Measurements from ENCODE around the gene OAS2. TPM values are rescaled to one million over a fixed set of nuclear protein-coding genes. Genes with fewer than 3 reads are reported as not detected.
A peak's percentile ranks its signal among the peaks of the same experiment; 100 is the strongest.

Gene OAS2, protein sequence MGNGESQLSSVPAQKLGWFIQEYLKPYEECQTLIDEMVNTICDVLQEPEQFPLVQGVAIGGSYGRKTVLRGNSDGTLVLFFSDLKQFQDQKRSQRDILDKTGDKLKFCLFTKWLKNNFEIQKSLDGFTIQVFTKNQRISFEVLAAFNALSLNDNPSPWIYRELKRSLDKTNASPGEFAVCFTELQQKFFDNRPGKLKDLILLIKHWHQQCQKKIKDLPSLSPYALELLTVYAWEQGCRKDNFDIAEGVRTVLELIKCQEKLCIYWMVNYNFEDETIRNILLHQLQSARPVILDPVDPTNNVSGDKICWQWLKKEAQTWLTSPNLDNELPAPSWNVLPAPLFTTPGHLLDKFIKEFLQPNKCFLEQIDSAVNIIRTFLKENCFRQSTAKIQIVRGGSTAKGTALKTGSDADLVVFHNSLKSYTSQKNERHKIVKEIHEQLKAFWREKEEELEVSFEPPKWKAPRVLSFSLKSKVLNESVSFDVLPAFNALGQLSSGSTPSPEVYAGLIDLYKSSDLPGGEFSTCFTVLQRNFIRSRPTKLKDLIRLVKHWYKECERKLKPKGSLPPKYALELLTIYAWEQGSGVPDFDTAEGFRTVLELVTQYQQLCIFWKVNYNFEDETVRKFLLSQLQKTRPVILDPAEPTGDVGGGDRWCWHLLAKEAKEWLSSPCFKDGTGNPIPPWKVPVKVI
- total RNA-seq, result 1 to 10 TPM; 1.7 to 5.2 (median 2.5) TPM

GRCh38 chr12:112978163-112979040 lies at the start of gene OAS2:
OAS2 (plus strand) TSS chr12:112978519; CDS start chr12:112978609, 90 bp downstream.
- TF ChIP-seq, protein P1, sequence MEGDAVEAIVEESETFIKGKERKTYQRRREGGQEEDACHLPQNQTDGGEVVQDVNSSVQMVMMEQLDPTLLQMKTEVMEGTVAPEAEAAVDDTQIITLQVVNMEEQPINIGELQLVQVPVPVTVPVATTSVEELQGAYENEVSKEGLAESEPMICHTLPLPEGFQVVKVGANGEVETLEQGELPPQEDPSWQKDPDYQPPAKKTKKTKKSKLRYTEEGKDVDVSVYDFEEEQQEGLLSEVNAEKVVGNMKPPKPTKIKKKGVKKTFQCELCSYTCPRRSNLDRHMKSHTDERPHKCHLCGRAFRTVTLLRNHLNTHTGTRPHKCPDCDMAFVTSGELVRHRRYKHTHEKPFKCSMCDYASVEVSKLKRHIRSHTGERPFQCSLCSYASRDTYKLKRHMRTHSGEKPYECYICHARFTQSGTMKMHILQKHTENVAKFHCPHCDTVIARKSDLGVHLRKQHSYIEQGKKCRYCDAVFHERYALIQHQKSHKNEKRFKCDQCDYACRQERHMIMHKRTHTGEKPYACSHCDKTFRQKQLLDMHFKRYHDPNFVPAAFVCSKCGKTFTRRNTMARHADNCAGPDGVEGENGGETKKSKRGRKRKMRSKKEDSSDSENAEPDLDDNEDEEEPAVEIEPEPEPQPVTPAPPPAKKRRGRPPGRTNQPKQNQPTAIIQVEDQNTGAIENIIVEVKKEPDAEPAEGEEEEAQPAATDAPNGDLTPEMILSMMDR (IDR thresholded peaks at IDR 0.05 in 4 of 5, conservative IDR thresholded peaks at IDR 0.05 in 1 of 5), result no peak
- TF ChIP-seq POLR2A (IDR thresholded peaks at IDR 0.05), result peak; percentile 11 to 39
- ATAC-seq (peak; percentile 83 to 86), DNase-seq (peak; percentile 26 to 46)
- Histone ChIP-seq H3K4me3 (peak within 1 kb of the TSS; percentile 47 to 61 (median 56)), H3K9me3 (no peaks in the 10 kb centered on the region), H3K36me3 (no peaks in the 10 kb centered on the region), H3K27ac (peak within 1 kb of the TSS; percentile 61 to 73 (median 69)), H3K4me1 (no peaks in the 10 kb centered on the region), H3K27me3 (no peaks in the 10 kb centered on the region)
- intact Hi-C loops (cut with DNase I; ENCODE audit: low total_unique reads) (no loop called here), in situ Hi-C loops (cut with MboI; ENCODE audit: low sequenced_read_pairs in 4 of 4) (no loop called here)

DNA sequence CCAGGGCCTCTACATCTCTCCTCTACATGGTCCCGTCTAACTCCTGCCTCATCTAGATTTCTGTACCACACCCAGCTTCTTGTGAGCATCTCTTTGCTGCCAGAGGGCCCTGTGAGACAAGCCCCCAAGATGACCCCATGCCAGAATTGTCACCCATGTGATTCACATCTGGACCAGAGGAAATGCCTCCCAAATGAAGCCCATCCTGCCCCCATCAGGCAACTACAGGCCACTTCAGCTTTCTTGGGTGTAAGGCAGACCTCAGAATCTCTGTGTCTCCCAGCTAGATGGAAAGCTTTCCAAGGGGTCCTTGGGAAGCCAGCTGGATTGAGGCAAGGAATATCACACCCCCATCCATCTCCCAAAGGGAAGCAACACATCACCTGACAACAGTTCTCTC lies 49.3 kb upstream of the OAS2 start:
- no peak overlapping the region for H3K4me3 ChIP-seq
- TF ChIP-seq, protein P1 (IDR thresholded peaks at IDR 0.05 in 4 of 5, conservative IDR thresholded peaks at IDR 0.05 in 1 of 5), result no peak
- no peak for TF ChIP-seq POLR2A (IDR thresholded peaks at IDR 0.05)
- H3K9me3 ChIP-seq, result no peaks in the 10 kb centered on the region
- no peaks in the 10 kb centered on the region for H3K27me3 ChIP-seq
- DNase-seq (no peak), ATAC-seq (no peak)
- no peaks in the 10 kb centered on the region for H3K36me3 ChIP-seq
- intact Hi-C loops (cut with DNase I; ENCODE audit: low total_unique reads) (no loop called here), in situ Hi-C loops (cut with MboI; ENCODE audit: low sequenced_read_pairs in 4 of 4) (no loop called here)
- H3K27ac ChIP-seq, result no peak overlapping the region
- H3K4me1 ChIP-seq, result no peaks in the 10 kb centered on the region

GRCh38 chr12:112929715-112930114 lies 48.6 kb upstream of the OAS2 start:
- Histone ChIP-seq H3K36me3 (no peaks in the 10 kb centered on the region), H3K4me3 (no peak overlapping the region), H3K4me1 (no peaks in the 10 kb centered on the region), H3K9me3 (no peaks in the 10 kb centered on the region), H3K27me3 (no peaks in the 10 kb centered on the region), H3K27ac (no peak overlapping the region)
- no peak for DNase-seq
- intact Hi-C loops (cut with DNase I; ENCODE audit: low total_unique reads) (no loop called here), in situ Hi-C loops (cut with MboI; ENCODE audit: low sequenced_read_pairs in 4 of 4) (no loop called here)
- ATAC-seq, result no peak
- TF ChIP-seq POLR2A (IDR thresholded peaks at IDR 0.05), result no peak
- TF ChIP-seq, protein P1 (IDR thresholded peaks at IDR 0.05 in 4 of 5, conservative IDR thresholded peaks at IDR 0.05 in 1 of 5), result no peak

GRCh38 chr12:112930350-112930749 lies 48.0 kb upstream of the OAS2 start:
- TF ChIP-seq POLR2A (IDR thresholded peaks at IDR 0.05), result no peak
- TF ChIP-seq, protein P1 (IDR thresholded peaks at IDR 0.05 in 4 of 5, conservative IDR thresholded peaks at IDR 0.05 in 1 of 5), result no peak
- Histone ChIP-seq H3K27ac (no peak overlapping the region), H3K36me3 (no peaks in the 10 kb centered on the region), H3K9me3 (no peaks in the 10 kb centered on the region), H3K4me3 (no peak overlapping the region), H3K27me3 (no peaks in the 10 kb centered on the region), H3K4me1 (no peaks in the 10 kb centered on the region)
- no peak for DNase-seq
- intact Hi-C loops (cut with DNase I; ENCODE audit: low total_unique reads), result no loop called here
- ATAC-seq, result no peak
- in situ Hi-C loops (cut with MboI; ENCODE audit: low sequenced_read_pairs in 4 of 4), result no loop called here

Data from gastrocnemius medialis (tissue), 4 donors.